CD14-positive monocyte (primary cell): ENCODE data around the gene CACNA1D. TPM values are rescaled to one million over a fixed set of nuclear protein-coding genes. Genes with fewer than 3 reads are reported as not detected.
A peak's percentile ranks its signal among the peaks of the same experiment; 100 is the strongest.
"Not testable (repeated sequence)": the region's sequence is repeated elsewhere in the genome, so short reads cannot be mapped to it uniquely, and the experiment has no call there.

Source experiments
- DNase-seq, 3 donors: peaks; one replicate each; pipeline ENCODE4 v3.0.0-alpha.2; 2011 to 2022
- H2AFZ ChIP-seq: 2 replicates; pipeline ENCODE4 v1.6.0; 2012; ENCODE audit warnings: mild to moderate bottlenecking, low read depth, low read length, inconsistent platforms; ENCODE audit not compliant: insufficient read depth, poor library complexity, severe bottlenecking
- H3K27ac ChIP-seq, 2 donors: 1 replicate in 1 of 2; 2 replicates in 1 of 2; pipeline ENCODE4 v1.5.1; 2012 to 2013; ENCODE audit warnings: low read length in 2 of 2, control low read depth in 1 of 2, inconsistent platforms in 1 of 2, low read depth in 1 of 2, mild to moderate bottlenecking in 1 of 2
- H3K27me3 ChIP-seq, 2 donors: one replicate each; pipeline versions ENCODE4 v1.6.0 to v1.6.1; 2011 to 2013; ENCODE audit warnings: low read length in 2 of 2; ENCODE audit not compliant: control insufficient read depth in 2 of 2, insufficient read depth in 2 of 2
- H3K36me3 ChIP-seq, 2 donors: replicated peaks in 1 of 2; 1 replicate in 1 of 2; 2 replicates in 1 of 2; pipeline versions ENCODE4 v1.5.1 to v1.6.1; 2012 to 2013; ENCODE audit warnings: low read length in 2 of 2, control low read depth in 1 of 2, inconsistent platforms in 1 of 2, mild to moderate bottlenecking in 1 of 2; ENCODE audit not compliant: insufficient read depth in 2 of 2, control insufficient read depth in 1 of 2
- H3K4me1 ChIP-seq, 2 donors: 1 replicate in 1 of 2; 2 replicates in 1 of 2; pipeline versions ENCODE4 v1.5.1 to v1.6.1; 2012 to 2013; ENCODE audit warnings: low read length in 2 of 2, control low read depth in 1 of 2, inconsistent platforms in 1 of 2, mild to moderate bottlenecking in 1 of 2, moderate library complexity in 1 of 2; ENCODE audit not compliant: insufficient read depth in 2 of 2, control insufficient read depth in 1 of 2
- H3K4me2 ChIP-seq: replicated peaks from 2 replicates; pipeline ENCODE3; 2012; ENCODE audit warnings: low read length, moderate library complexity, mild to moderate bottlenecking; ENCODE audit not compliant: poor library complexity, severe bottlenecking; ENCODE audit errors: extremely low read depth
- H3K4me3 ChIP-seq, 3 experiments: fragments of 200-600 bp in 1 of 3; sonication (generic) in 1 of 3; replicated peaks in 1 of 3; 1 replicate in 2 of 3; 2 replicates in 1 of 3; pipeline ENCODE4 v1.5.1; 2011 to 2013; ENCODE audit warnings: low read length in 3 of 3, mild to moderate bottlenecking in 3 of 3, control low read depth in 2 of 3, low read depth in 2 of 3, inconsistent platforms in 1 of 3, moderate library complexity in 1 of 3
- H3K79me2 ChIP-seq: 2 replicates; pipeline ENCODE4 v1.6.0; 2012; ENCODE audit warnings: mild to moderate bottlenecking, control low read depth, inconsistent platforms, low read length, moderate library complexity; ENCODE audit not compliant: insufficient read depth
- H3K9ac ChIP-seq: 2 replicates; pipeline ENCODE4 v1.6.0; 2017; ENCODE audit warnings: low read length, mild to moderate bottlenecking; ENCODE audit not compliant: insufficient read depth, poor library complexity, severe bottlenecking
- H3K9me3 ChIP-seq, 2 donors: replicated peaks in 1 of 2; 1 replicate in 1 of 2; 2 replicates in 1 of 2; pipeline versions ENCODE4 v1.5.1 to v1.6.1; 2012 to 2013; ENCODE audit warnings: low read length in 2 of 2, control low read depth in 1 of 2; ENCODE audit not compliant: control insufficient read depth in 1 of 2, insufficient read depth in 1 of 2
- H4K20me1 ChIP-seq: 2 replicates; pipeline ENCODE4 v1.6.0; 2012; ENCODE audit warnings: mild to moderate bottlenecking, low read length, control low read depth, moderate library complexity; ENCODE audit not compliant: insufficient read depth
- H3K27ac Mint-ChIP-seq, 7 donors: one replicate each; pipeline ENCODE4 v1.8.0; 2020; ENCODE audit warnings: mild to moderate bottlenecking in 7 of 7, mixed read lengths in 7 of 7, moderate library complexity in 6 of 7, inconsistent platforms in 2 of 7
- H3K27me3 Mint-ChIP-seq, 3 donors: one replicate each; pipeline ENCODE4 v1.8.0; 2021 to 2022; ENCODE audit warnings: low read depth in 3 of 3, mild to moderate bottlenecking in 3 of 3, mixed read lengths in 3 of 3, moderate library complexity in 3 of 3, inconsistent platforms in 1 of 3
- H3K36me3 Mint-ChIP-seq, 2 donors: one replicate each; pipeline ENCODE4 v1.8.0; 2020; ENCODE audit warnings: mixed read lengths in 2 of 2, inconsistent platforms in 1 of 2, mild to moderate bottlenecking in 1 of 2
- H3K4me1 Mint-ChIP-seq: one replicate; pipeline ENCODE4 v1.8.0; 2020; ENCODE audit warnings: mild to moderate bottlenecking, mixed read lengths
- H3K4me3 Mint-ChIP-seq, 2 donors: one replicate each; pipeline ENCODE4 v1.8.0; 2020; ENCODE audit warnings: mild to moderate bottlenecking in 2 of 2, mixed read lengths in 2 of 2, moderate library complexity in 1 of 2
- H3K9me3 Mint-ChIP-seq, 7 donors: one replicate each; pipeline ENCODE4 v1.8.0; 2020 to 2022; ENCODE audit warnings: mixed read lengths in 7 of 7, mild to moderate bottlenecking in 6 of 7, moderate library complexity in 6 of 7, inconsistent platforms in 2 of 7
- CTCF ChIP-seq: fragments of 200-600 bp; IDR thresholded peaks from one replicate; pipeline ENCODE4 v1.8.0; 2022; ENCODE audit warnings: antibody characterized with exemption, mild to moderate bottlenecking
- WGBS: methylation state at CpG from one replicate; pipeline ENCODE4 v1.1.5; 2013; ENCODE audit warnings: missing lambda C conversion rate; ENCODE audit not compliant: insufficient coverage; 5-methylcytosine and 5-hydroxymethylcytosine counted together
- intact Hi-C, 2 donors: fragments of 100-400 bp; cut with micrococcal nuclease; formaldehyde crosslinking; loops; one replicate each; pipeline versions ENCODE4 v1.15.0 to v1.15.1; 2023
- polyA plus RNA-seq, 3 donors: library from polyadenylated mRNA; depleted of rRNA in 1 of 3; unstranded in 2 of 3; stranded (reverse) in 1 of 3; fragments of 300-500 nt in 2 of 3; fragments of >200 nt in 1 of 3; fragmentation: Illumina TruSeq in 2 of 3; gene quantifications; 1 replicate in 2 of 3; 2 replicates in 1 of 3; pipeline ENCODE4 v1.2.3, GENCODE V29; 2012 to 2021

CACNA1D gene
- polyA plus RNA-seq, 3 donors, result 0.29 to 1.2 (median 0.98) TPM

- Mint-ChIP-seq H3K36me3 (no peaks in the 10 kb centered on the region), H3K27me3 (peaks cover 9 to 36% (median 11%) of the 10 kb centered on the region in 3 donors), H3K4me1 (no peaks in the 10 kb centered on the region), H3K4me3 (no peak overlapping the region), H3K9me3 (peaks cover 24 to 41% (median 36%) of the 10 kb centered on the region in 7 donors), H3K27ac (peak overlapping the region in 1 of 7 donors; percentile 54)
- no peak overlapping the region for H3K27ac ChIP-seq
- 100% methylated on average over 3 of the region's 5 CpGs for WGBS
- intact Hi-C loops, result no loop called here
- H3K9ac ChIP-seq, result no peak overlapping the region
- H3K79me2 ChIP-seq, result no peaks in the 10 kb centered on the region
- no peak overlapping the region for H3K4me3 ChIP-seq
- no peaks in the 10 kb centered on the region for H4K20me1 ChIP-seq
- DNase-seq, result no peak
- H3K9me3 ChIP-seq, result peaks cover 7 to 32% of the 10 kb centered on the region in 2 donors
- H3K36me3 ChIP-seq, result no peaks in the 10 kb centered on the region
- H3K4me1 ChIP-seq, result no peaks in the 10 kb centered on the region
- H3K27me3 ChIP-seq, result peaks cover 2 to 8% of the 10 kb centered on the region in 2 donors
- H2AFZ ChIP-seq, result no peak overlapping the region
- TF ChIP-seq CTCF, result no peak
- H3K4me2 ChIP-seq, result no peak overlapping the region
Measured at GRCh38 chr3:53661480-53661879, 167.1 kb downstream of the CACNA1D start.

- H3K27me3 Mint-ChIP-seq, result peaks cover 10 to 35% (median 15%) of the 10 kb centered on the region in 3 donors
- H3K4me1 Mint-ChIP-seq, H3K4me3 Mint-ChIP-seq, DNase-seq, H4K20me1 ChIP-seq, intact Hi-C loops, H3K9ac ChIP-seq, H3K27me3 ChIP-seq, H3K4me1 ChIP-seq, H3K27ac ChIP-seq, H3K36me3 ChIP-seq, H3K79me2 ChIP-seq, H3K36me3 Mint-ChIP-seq, H3K27ac Mint-ChIP-seq, H3K4me3 ChIP-seq, H3K4me2 ChIP-seq, H2AFZ ChIP-seq: not testable (repeated sequence)
- peaks cover 7 to 32% of the 10 kb centered on the region in 2 donors for H3K9me3 ChIP-seq
- peaks cover 24 to 41% (median 36%) of the 10 kb centered on the region in 7 donors for H3K9me3 Mint-ChIP-seq
- WGBS, result 88% methylated on average over 2 of the region's 4 CpGs
Measured at GRCh38 chr3:53664812-53665211, 170.4 kb downstream of the CACNA1D start.
